ENCODE data around the gene CENPF. TPM values are rescaled to one million over a fixed set of nuclear protein-coding genes. Genes with fewer than 3 reads are reported as not detected.
"Not testable (repeated sequence)": the region's sequence is repeated elsewhere in the genome, so short reads cannot be mapped to it uniquely, and the experiment has no call there.

Gene CENPF
- polyA plus RNA-seq, 1 donor, result 22.4 TPM

- DNase-seq, result peak; percentile 22
These were observed 17.9 kb upstream of the CENPF start for GRCh38 chr1:214584805-214585766.

DNA sequence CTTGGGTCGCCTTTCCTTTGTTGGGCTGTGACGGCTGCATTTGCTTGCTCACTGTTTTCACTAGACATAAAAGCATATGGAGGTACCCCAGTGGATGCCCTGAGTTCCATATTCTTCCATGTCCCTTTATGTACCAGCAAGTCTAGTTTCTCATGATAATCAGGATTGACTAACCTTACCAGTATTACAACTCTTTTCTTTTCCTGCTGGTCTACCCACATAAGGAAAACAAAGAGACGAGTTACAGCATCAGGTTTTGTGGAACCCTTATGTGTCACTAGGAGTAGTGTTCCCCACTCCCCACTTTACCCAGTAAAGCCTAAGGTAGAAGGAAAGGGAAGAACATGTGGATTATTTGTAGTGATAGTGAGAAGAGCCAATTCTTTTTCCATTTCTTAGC is 16.4 kb upstream of the CENPF start:
- DNase-seq, result no peak

- DNase-seq, result no peak
These were observed 15.8 kb upstream of the CENPF start for GRCh38 chr1:214587165-214587564.

DNA sequence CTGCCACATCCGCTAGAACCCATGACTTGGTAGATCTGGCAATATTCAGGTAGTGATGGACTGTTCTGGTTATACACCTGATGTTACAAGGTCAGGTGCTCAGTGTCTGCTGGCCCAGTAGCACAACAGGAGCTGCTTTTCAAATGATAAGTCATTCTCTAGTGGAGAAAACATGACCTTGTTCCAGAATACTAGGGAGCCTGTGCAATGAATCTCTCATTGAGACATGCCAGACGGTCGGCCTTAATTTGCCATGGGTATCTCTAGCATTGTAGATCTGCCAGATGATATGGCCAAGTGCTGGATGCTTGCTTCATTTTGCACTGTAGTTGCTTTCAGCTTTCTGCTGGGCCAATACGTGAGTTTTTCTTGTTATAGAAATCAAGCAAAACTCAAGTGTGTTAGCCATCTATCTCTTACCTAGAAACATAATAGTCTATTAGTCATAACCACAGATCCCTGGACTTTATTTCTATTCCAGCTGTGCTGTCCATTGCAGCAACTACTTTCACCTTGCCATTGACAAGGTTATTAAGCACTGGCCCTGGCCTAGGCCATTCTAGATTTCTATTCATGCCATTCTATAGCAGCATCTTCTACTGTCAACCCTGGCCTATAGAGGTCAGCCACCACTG is 13.9 kb upstream of the CENPF start:
- no peak for DNase-seq

DNA sequence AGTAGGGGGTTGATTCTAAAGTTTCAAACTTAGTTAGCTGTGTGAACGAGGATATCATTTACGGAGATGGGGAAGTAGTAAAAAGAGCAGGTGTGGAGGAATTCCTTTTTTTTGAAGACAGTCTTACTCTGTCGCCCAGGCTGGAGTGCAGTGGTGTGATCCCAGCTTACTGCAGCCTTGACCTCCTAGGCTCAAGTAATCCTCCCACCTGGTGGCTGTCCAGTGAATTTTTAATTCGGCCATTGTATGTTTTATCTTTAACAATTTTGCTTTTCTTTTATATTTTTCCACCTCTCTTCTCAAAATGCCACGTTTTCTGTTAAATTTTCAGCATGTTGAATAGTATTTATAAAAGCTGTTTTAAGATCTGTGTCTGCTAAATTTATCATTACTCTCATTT is 12.3 kb upstream of the CENPF start:
- DNase-seq, result no peak

GRCh38 chr1:214591918-214592317 is 11.1 kb upstream of the CENPF start:
- DNase-seq, result not testable (repeated sequence)

GRCh38 chr1:214593158-214593557 is 9.8 kb upstream of the CENPF start:
- no peak for DNase-seq

DNA sequence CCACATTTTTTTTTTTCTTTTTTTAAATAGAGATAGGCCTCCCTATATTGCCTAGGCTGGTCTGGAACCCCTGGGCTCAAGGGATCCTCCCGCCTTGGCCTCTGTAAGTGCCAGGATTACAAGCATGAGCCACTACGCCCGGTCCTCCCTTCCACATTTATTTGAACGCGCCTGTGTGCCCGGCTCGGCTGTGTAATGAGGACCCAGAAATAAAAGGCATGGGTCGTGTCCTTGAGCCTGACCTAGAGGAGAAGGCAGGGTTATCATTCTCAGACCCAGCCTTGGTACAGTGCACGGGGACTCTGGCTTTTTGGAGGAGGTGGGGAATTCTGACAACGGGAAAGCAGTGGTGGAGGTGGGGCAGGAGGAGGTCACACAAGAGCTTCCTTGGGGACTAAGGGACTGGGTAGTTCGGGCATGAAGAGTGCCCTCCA is 841 bp downstream of the CENPF start:
- DNase-seq, result no peak

GRCh38 chr1:214604523-214604922 is 1.5 kb downstream of the CENPF start:
- no peak for DNase-seq

GRCh38 chr1:214605484-214605883 is 2.5 kb downstream of the CENPF start:
- not testable (repeated sequence) for DNase-seq

- not testable (repeated sequence) for DNase-seq
These were observed 3.2 kb downstream of the CENPF start for GRCh38 chr1:214605933-214606925.

DNA sequence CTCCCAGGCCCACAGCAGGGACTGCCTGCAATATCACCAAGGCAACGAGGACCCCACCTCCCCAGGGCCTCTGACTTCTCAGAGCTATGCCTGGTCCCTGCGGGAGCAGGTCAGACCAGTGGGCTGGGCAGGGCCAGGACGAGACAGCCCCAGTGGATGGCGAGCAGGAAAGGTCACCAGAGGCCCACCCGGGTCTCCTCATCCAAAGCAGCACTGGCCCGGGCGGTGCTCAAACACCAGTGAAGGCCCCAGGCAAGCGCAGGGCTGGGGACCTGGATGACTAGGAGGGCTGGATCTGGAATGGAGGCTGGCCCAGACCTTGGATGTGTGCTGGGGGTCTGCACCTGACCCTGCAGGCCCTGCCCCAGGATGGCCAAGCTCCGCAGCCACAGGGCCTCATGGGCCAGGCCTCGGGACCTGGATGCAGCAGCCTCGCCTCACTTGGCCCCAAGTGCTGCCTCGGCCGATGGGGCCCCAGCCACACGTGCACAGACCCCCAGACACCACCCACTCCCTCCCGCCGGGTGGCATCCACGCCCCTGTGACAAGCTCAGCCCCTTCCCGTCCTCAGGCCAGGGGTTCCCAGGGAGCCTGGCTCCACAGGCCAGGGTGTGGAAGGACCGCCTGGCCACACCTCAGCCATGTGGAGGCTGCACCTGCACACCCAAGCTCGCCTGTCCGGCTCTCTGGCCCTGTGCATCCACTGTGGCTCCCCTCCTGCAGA is 4.7 kb downstream of the CENPF start:
- DNase-seq, result not testable (repeated sequence)

- DNase-seq, result not testable (repeated sequence)
These were observed 5.3 kb downstream of the CENPF start for GRCh38 chr1:214608216-214608783.

DNA sequence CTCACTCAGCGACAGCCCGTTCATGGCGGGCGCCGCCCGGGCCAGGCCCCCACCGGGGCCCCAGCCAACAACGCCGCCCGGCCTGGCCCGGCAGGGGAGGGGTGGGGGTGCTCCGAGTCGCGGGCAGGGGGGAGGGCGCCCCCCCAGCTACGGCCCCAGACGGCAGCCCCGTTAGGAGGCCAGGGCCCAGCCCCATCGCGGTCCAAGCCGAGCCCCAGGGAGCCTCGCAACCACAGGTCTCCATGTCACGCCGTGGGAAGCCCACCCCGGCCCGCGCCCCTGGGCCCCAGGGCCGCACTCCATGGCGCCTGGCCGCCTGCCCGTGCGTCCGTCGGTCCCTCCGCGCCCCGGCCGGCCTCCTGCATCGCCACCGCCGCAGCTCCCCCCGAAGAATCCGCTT is 5.8 kb downstream of the CENPF start:
- DNase-seq, result not testable (repeated sequence)

DNA sequence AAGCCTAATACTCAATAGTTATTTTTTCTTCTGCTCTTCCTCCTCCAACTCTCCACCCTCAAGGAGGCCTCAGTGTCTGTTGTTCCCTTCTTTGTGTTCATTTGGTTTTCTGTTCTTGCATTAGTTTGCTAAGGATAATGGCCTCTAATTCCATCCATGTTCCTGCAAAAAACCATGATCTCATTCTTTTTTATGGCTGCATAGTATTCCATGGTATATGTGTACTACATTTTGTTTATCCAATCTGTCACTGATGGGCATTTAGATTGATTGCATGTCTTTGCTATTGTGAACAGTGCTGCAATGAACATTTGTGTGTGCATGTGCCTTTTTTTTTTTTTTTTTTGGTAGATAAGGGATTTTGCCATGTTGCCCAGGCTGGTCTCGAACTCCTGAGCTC is 6.7 kb downstream of the CENPF start:
- no peak for DNase-seq

- not testable (repeated sequence) for DNase-seq
These were observed 7.1 kb downstream of the CENPF start for GRCh38 chr1:214610136-214610535.

DNA sequence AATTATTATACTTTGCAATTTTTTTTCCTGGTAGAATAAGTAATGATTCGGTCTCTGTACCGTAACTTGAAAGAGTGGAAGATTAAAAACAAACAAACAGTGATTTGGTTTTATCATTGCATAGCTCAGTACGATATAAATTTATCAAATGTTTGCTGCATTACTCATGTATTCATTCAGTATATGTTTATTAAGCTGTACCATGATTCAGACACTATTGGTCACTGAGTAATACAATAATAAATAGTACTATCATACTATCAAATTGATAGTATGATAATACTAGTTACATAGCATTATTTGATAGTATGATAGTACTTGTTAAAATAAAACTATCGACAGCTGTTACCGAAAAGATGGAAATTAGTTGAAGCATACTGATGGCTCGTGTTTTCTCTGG is 12.1 kb downstream of the CENPF start:
- DNase-seq, result no peak

DNA sequence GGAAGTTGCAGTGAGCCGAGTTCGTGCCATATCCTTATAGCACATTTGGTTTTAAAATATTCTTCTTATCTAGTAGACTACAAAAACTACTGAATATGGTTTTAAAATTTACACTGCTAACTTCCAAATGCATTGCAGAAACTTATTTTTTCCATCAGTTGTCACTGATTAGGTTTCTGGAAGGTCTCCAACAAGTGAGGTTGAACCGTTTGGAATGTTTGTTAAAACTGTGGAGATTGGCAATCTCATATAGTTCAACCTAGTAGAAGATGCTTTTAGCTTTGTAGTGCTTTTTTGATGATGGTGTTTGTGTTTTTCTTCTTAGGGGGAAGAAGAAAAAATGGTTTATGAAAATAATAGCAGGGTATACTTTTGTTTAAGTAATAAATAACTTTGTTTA is 12.9 kb downstream of the CENPF start:
- no peak for DNase-seq

DNA sequence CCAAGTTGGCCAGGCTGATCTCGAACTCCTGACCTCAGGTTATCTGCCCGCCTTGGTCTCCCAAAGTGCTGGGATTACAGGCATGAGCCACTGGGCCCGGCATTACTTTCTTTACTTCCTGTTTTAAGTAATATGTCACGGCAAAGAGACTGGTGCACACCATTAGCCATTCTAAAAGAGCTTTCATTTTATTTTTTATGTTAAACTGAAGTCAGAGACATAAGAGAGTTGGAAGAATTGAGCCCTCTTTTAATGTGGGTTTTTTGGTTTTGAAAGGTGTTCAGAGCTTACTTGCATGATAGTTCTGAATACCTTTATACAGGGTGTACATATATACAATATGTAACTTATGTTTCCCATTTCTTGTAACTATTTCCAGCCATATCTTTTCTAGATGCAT is 14.3 kb downstream of the CENPF start:
- no peak for DNase-seq

DNA sequence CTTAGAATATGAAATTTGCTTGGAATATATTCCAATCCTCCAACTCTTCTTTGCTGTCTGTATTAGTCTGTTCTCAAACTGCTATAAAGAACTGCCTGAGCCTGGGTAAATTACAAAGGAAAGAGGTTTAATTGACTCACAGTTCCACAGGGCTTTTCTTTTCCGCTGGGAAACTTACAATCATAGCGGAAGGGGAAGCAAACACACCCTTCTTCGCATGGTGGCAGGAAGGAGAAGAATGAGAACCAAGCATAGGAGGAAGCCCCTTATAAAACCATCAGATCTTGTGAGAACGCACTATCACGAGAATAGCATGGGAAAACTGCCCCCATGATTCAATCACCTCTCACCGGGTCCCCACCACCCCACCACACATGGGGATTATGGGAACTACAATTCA is 14.8 kb downstream of the CENPF start:
- no peak for DNase-seq

GRCh38 chr1:214621236-214621635 is 18.2 kb downstream of the CENPF start:
- DNase-seq, result no peak

Data from hindlimb muscle (tissue), 1 donor.